Neural crest cell (in vitro differentiated cells): Measurements from ENCODE around the gene EML1. TPM values are rescaled to one million over a fixed set of nuclear protein-coding genes. Genes with fewer than 3 reads are reported as not detected.
A peak's percentile ranks its signal among the peaks of the same experiment; 100 is the strongest.
"Not testable (repeated sequence)": the region's sequence is repeated elsewhere in the genome, so short reads cannot be mapped to it uniquely, and the experiment has no call there.

Source experiments
- DNase-seq: peaks from one replicate; pipeline ENCODE4 v3.0.0; 2021; ENCODE audit warnings: low read depth, mixed read lengths, low spot score
- H3K27ac Mint-ChIP-seq: one replicate; pipeline ENCODE4 v1.8.0; 2021; ENCODE audit warnings: mild to moderate bottlenecking, mixed read lengths; ENCODE audit not compliant: unreplicated experiment
- H3K27me3 Mint-ChIP-seq: 2 replicates; pipeline ENCODE4 v1.8.0; 2021; ENCODE audit warnings: low read depth, mild to moderate bottlenecking, mixed read lengths
- H3K36me3 Mint-ChIP-seq: 2 replicates; pipeline ENCODE4 v1.8.0; 2021; ENCODE audit warnings: low read depth, mild to moderate bottlenecking, mixed read lengths
- H3K4me1 Mint-ChIP-seq: 2 replicates; pipeline ENCODE4 v1.8.0; 2021; ENCODE audit warnings: mixed read lengths
- H3K4me3 Mint-ChIP-seq: one replicate; pipeline ENCODE4 v1.8.0; 2021; ENCODE audit warnings: mild to moderate bottlenecking, mixed read lengths
- H3K9me3 Mint-ChIP-seq: 2 replicates; pipeline ENCODE4 v1.8.0; 2021; ENCODE audit warnings: mixed read lengths
- total RNA-seq: library from RNA; stranded (reverse); gene quantifications from 2 replicates; pipeline ENCODE4 v1.2.1, GENCODE V29; 2021
- TF ChIP-seq, protein P1 (sequence below): fragments of 200-600 bp; sonication (generic); conservative IDR thresholded peaks from 2 replicates; pipeline ENCODE4 v1.5.0; 2021; ENCODE audit warnings: antibody characterized with exemption, mild to moderate bottlenecking

The EML1 gene
- total RNA-seq, 1 donor from 2014 or later, result 40.1 TPM

DNA sequence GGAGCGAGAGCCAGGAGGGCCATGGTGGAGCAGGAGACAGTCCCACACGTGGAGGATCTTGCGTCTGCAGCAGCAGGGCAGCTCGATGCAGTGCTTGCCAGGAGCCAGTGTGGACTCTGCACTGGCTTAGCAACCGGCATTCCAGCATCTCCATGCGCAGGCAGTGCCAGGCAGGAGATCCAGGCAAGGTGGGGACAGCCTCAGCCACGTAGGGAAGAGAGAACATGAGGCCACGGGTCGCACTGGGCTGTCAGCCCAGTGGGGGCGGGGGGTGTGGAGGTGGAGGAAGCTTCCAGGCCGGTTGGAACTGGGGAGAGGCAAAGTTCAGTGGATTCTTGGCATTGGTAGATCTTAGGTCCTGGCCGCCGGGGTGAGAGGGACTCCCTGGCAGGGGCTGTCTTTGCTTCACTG lies 151.0 kb downstream of the EML1 start:
- Mint-ChIP-seq H3K36me3 (peaks cover 7% of the 10 kb centered on the region), H3K9me3 (no peaks in the 10 kb centered on the region), H3K4me3 (no peak overlapping the region), H3K4me1 (peaks cover 14% of the 10 kb centered on the region), H3K27ac (no peak overlapping the region), H3K27me3 (no peaks in the 10 kb centered on the region)
- no peak for DNase-seq
- TF ChIP-seq, protein P1, sequence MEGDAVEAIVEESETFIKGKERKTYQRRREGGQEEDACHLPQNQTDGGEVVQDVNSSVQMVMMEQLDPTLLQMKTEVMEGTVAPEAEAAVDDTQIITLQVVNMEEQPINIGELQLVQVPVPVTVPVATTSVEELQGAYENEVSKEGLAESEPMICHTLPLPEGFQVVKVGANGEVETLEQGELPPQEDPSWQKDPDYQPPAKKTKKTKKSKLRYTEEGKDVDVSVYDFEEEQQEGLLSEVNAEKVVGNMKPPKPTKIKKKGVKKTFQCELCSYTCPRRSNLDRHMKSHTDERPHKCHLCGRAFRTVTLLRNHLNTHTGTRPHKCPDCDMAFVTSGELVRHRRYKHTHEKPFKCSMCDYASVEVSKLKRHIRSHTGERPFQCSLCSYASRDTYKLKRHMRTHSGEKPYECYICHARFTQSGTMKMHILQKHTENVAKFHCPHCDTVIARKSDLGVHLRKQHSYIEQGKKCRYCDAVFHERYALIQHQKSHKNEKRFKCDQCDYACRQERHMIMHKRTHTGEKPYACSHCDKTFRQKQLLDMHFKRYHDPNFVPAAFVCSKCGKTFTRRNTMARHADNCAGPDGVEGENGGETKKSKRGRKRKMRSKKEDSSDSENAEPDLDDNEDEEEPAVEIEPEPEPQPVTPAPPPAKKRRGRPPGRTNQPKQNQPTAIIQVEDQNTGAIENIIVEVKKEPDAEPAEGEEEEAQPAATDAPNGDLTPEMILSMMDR, result no peak

DNA sequence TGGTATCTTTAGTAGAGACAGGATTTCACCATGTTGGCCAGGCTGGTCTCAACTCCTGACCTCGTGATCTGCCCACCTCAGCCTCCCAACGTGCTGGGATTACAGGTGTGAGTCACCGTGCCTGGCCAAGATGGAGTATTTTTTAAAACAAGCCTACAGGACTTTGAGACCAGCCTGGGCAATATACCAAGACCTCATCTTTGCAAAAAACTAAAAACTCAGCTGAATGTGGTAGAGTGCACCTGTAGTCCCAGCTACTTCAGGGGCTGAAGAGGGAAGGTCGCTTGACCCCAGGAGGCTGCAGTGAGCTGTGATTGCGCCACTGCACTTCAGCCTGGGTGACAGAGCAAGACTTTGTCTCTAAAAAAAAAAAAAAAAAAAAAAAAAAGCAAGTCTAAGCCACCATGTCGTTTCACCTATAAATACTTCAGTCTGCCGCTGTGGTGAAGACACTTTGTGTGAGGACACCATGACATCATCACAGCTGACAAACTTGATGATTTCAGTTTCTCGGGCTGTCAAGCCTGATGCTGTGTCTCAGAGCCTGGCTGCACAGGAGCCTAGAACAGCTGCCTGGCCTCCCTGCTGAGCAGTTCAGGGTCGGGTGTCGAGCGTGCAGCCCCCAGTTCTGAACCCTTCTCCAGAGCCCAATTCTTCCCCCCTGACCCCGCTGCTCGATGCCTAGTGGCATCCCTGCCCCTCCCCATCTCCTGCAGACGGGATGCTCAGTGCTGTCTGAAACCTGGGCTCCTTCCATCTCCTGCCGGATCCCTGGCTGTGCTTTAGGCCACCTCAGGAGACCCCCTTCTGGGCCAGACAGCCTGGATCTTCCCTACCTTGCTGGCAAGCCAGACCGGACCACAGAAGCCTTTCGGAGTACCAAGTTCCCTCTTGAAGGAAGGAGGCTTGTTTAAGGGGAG lies 152.8 kb downstream of the EML1 start:
- Mint-ChIP-seq H3K9me3 (no peaks in the 10 kb centered on the region), H3K4me1 (peaks cover 17% of the 10 kb centered on the region), H3K4me3 (no peak overlapping the region), H3K27me3 (peaks cover 2% of the 10 kb centered on the region), H3K36me3 (no peaks in the 10 kb centered on the region), H3K27ac (no peak overlapping the region)
- no peak for DNase-seq
- TF ChIP-seq, protein P1, result no peak

DNA sequence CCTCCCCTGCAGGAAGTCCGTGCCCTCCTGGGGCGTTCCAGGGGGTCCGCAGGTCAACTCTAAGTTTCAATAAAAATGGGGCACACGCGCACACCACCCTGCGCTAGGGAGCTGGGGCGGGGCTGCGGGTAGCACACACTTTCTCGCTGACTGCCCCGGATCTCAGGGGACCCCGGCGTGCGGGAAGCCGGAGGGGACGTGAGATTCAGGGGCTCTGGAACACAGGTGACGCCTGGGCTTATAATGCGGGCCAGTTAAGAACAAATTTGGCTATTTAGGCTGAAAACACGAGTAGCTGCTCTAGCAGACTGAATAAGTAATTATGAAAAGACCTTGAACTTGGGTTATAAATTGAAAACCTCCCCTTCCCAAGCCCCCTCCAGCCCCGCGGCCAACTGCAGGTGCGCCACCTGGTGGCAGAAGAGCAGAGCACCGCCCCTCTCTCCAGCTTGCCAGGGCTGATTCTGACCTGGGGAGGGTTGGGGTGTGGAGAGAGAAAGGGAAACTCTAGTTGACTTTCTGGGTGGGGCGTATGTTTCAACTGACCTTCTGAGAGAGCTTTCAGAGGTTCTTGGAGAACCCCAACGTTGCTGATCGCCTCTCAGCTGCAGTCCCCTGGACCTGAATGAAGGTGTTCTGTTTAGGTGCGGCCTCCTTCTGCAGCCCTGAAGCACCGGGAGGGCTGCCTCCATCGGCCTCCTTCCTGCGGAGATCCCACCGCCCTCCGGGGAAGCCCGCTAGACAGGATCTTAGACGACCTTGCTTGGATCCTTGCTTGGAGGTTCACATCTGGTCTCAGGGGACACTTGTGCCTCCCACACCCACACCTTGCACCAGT lies 153.7 kb downstream of the EML1 start:
- Mint-ChIP-seq H3K27ac (no peak overlapping the region), H3K36me3 (no peaks in the 10 kb centered on the region), H3K4me3 (no peak overlapping the region), H3K4me1 (peaks cover 18% of the 10 kb centered on the region), H3K9me3 (no peaks in the 10 kb centered on the region), H3K27me3 (peaks cover 4% of the 10 kb centered on the region)
- TF ChIP-seq, protein P1, result peak; percentile 90
- DNase-seq, result peak; percentile 62

DNA sequence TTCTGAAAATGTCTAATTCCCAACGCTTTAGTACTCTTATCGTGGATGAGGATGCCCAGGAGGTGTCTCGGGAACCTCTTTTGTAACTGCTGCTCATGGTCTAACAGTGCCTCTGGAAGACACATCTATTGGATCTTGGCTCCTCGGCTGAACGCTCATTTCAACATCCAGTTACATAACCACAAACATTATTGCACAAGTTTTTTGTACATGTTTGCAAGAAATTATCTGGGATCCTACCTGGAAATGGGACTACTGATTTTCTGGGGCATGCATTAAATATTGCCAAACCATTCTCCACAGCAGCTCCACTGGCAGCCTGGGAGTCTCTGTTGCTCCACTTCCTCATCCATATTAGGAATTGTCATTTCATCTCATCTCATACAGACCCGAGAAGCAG lies 154.5 kb downstream of the EML1 start:
- H3K4me1 Mint-ChIP-seq, result peaks cover 11% of the 10 kb centered on the region
- TF ChIP-seq, protein P1, result no peak
- no peaks in the 10 kb centered on the region for H3K36me3 Mint-ChIP-seq
- no peak overlapping the region for H3K4me3 Mint-ChIP-seq
- no peaks in the 10 kb centered on the region for H3K9me3 Mint-ChIP-seq
- no peak overlapping the region for H3K27ac Mint-ChIP-seq
- peaks cover 4% of the 10 kb centered on the region for H3K27me3 Mint-ChIP-seq
- DNase-seq, result no peak

DNA sequence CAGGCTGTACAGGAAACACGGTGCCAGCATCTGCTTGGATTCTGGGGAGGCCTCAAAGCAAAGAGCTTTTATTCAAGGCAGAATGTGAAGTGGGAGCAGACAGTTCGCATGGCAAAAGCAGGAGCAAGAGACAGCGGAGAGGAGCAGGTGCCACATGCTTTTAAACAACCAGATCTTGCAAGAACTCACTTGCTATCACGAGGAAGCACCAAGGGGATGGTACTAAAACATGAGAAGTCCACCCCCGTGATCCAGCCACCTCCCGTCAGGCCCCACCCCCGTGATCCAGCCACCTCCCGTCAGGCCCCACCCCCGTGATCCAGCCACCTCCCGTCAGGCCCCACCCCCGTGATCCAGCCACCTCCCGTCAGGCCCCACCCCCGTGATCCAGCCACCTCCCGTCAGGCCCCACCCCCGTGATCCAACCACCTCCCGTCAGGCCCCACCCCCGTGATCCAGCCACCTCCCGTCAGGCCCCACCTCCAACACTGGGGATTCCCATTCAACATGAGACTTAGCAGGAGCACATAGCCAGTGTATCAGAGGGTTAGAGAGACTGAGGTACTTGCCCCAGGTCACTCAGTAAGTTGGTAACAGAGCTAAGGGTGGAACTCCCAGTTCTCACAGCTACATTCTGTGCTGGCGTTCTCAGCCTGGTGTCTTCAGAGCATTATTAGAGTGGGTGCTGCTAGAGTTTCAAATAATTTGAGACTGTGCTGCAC lies 156.0 kb downstream of the EML1 start:
- not testable (repeated sequence) for H3K4me1 Mint-ChIP-seq, DNase-seq, H3K27ac Mint-ChIP-seq, H3K9me3 Mint-ChIP-seq, H3K36me3 Mint-ChIP-seq, H3K27me3 Mint-ChIP-seq
- H3K4me3 Mint-ChIP-seq, result peak overlapping the region; percentile 34
